Hair follicle dermal papilla cell (primary cell): Measurements from ENCODE around the gene MYO5B. TPM values are rescaled to one million over a fixed set of nuclear protein-coding genes. Genes with fewer than 3 reads are reported as not detected.

ENCODE experiments used
- small RNA-seq: library from RNA; depleted of rRNA; stranded (forward); fragments of <200 nt; gene quantifications from one replicate; pipeline ENCODE3, GENCODE V24; 2012
- total RNA-seq: library from RNA; depleted of rRNA; stranded (reverse); fragments of >200 nt; gene quantifications from 2 replicates; pipeline ENCODE4 v1.2.3, GENCODE V29; 2012

The MYO5B gene
- under 0.01 and 0.12 TPM in 2 replicates for total RNA-seq

GRCh38 chr18:50194631-50195532 is at the start of gene MYO5B:
TSS of gene MYO5B (minus strand) at chr18:50195147. CDS start at chr18:50194793, 354 bp downstream.

GRCh38 chr18:49813319-49814146 is 381.4 kb downstream of the MYO5B start, which contains the start of gene ACAA2:
TSS of gene ACAA2 (minus strand) at chr18:49813533. CDS start at chr18:49813484, 49 bp downstream.

Small RNA genes lying within 50 kb of the gene (small RNA-seq; reads per million reads assigned to genes)
- gene RF00019 (not detected), gene RF00283 (not detected), gene RN7SL310P (not detected), gene RNA5SP457 (not detected), gene SCARNA17 (not detected)

Other genes starting within 250 kb of the MYO5B start
- 0.12 and 0.32 TPM in 2 replicates for gene CFAP53, start 71.3 kb upstream of the MYO5B start, total RNA-seq
- gene MBD1, start 86.4 kb upstream of the MYO5B start, total RNA-seq: 74.4 and 84.5 TPM in 2 replicates
- 44.3 and 49.7 TPM in 2 replicates for gene CXXC1, start 92.5 kb upstream of the MYO5B start, total RNA-seq
- 0.81 and 1.7 TPM in 2 replicates for gene SKA1, start 179.9 kb upstream of the MYO5B start, total RNA-seq